Activated CD4-positive, CD25-positive, alpha-beta regulatory T cell treated with anti-CD3 and anti-CD28 coated beads, Interleukin-2, amount 50 U/mL, for 72 hours (primary cell): ENCODE measurements around the gene LSM14B.
"Not testable (repeated sequence)": the region's sequence is repeated elsewhere in the genome, so short reads cannot be mapped to it uniquely, and the experiment has no call there.

Source experiments
- DNase-seq: peaks from one replicate; pipeline ENCODE4 v3.0.0; 2021

The LSM14B gene

DNA sequence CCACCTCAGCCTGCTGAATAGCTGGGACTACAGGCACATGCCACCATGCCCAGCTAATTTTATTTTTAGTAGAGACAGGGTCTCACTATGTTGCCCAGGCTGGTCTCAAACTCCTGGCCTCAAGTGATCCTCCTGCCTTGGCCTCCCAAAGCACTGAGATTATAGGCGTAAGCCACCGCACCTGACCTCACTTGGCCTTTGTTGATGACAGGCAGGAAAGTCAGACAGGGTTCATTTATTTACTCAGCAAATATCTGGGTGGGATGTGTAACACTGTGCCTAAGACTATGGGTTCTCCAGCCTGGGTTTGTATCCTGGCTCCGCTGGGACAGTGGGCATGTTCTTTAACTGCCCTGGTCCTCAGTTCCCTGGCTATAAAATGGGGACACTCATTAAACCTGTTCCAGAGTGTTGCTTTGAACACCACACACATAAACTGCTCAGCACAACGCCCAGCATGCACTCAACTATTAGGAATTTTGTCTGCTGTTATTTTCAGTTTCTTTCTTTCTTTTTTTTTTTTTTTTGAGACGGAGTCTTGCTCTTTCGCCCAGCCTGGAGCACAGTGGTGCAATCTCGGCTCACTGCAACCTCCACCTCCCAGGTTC, 6.4 kb upstream of the LSM14B start:
- not testable (repeated sequence) for DNase-seq

DNA sequence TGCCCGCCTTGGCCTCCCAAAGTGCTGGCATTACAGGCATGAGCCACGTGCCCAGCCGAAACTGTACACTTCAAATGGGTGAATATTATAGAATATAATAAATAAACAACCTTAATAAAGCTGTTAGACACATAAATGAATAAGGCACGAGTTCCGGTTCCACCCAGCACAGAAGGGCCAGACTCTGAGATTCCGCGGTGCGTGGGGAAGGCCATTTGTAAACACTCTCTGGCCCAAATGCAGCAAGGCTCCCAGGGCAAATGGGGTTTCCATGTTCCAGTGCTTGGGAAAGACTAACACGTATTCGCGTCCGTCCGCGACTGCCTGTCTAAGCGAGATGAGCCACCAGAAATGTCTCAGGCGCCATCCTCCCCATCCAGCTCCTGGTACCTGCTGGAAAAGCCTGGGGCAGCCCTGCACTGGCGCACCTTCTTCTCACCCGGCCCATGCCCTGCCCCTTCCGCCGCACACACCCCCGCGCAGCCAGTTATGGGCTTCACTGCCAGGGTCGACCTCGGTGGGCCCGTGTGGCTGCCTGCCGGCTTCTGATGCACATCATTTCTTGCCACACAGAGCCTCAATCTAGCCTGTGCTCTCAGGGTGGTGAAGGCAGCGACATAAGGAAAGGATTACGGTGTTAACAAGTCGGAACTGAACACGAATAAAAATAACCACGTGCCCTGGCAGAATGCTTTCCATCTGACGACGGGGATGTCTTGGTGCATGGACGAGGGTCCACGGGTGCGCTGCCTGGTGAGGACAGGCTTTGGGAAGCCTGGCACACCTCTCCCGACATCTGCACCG, 5.5 kb upstream of the LSM14B start:
- no peak for DNase-seq

GRCh38 chr20:62117362-62117646, 5.0 kb upstream of the LSM14B start:
- DNase-seq: no peak

DNA sequence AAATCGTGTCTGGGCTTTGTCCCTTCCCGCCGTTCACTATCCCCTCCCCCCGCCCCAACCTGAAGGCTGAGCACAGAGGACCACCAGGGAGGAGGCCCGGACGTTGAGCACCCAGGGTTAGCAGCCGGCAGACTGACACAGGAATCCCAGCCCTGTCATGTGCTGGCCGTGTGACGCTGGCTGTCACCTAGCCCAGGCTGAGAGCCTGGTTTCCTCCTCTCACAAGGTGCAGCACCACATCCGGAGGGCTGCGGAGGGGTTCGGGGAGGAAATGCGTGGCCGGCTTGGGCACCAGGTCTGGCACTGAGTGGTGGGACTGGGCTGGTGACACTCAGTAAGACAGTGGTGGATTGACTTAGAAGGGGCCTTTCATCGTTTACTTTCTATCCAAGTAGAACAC, 4.6 kb upstream of the LSM14B start:
- peak; percentile 44 for DNase-seq

DNA sequence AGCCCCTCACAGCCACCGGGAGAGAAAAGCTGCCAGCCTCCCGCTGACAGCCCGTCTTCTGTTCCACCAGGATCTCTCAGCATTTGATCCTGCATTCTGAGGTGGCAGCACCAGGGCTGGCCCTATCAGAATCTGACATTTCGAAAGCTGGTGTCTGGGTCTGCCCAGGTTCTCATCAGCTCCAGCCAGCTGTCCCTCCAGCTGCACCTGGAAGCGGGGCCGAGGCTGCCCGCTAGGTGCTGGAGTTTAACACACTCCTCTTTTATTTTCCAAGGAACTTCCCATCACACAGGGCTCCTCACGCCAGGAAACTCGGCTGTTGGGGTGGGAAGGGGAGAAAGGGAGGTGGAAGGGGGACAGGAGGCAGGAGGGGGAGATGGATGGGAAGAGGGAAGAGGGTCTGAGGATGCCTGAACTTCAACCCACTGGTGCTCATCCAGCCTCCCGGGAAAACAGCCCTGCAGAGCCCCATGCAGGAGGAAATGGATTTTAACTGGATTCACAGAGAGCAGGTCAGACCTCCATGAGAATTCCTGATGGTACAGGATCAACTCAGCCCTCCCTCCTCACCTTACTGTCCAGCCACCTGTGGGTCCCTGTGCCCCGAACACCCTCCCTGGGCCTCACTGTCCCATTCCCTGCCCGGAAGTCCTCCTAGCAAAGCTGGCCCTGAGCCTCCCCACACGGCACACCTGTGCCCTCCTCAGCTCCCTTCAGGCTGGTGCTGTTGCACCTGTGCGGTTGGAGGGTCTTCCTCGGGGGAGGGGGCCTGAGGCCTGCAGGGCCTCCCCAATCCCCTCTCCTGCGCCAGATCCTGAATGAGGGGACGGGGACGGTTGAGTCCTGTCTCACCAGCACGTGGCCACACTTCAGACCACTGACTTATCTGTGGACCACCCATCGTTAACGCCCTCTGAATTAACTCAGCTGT, 3.9 kb upstream of the LSM14B start:
- DNase-seq: no peak

DNA sequence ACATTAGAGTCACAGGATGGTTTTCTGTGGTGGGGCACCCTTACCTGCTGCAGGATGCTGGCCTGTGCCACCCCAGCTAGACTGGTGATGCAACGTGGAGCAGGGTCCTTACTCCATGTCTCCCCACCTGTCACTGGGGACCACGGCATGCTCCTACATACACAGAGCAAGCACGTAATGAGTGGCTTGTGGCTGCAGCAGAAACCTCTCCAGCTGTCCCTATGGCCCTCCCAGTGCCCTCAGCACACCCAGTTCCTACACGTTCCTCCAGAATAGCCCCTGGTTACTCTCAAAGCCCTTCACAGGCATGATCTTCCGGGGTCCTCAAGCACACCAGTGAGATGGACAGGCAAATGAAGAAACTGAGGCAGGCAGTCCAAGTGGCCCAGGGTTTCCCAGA, 3.2 kb upstream of the LSM14B start:
- no peak for DNase-seq

GRCh38 chr20:62119591-62120364, 2.5 kb upstream of the LSM14B start:
- DNase-seq: no peak

DNA sequence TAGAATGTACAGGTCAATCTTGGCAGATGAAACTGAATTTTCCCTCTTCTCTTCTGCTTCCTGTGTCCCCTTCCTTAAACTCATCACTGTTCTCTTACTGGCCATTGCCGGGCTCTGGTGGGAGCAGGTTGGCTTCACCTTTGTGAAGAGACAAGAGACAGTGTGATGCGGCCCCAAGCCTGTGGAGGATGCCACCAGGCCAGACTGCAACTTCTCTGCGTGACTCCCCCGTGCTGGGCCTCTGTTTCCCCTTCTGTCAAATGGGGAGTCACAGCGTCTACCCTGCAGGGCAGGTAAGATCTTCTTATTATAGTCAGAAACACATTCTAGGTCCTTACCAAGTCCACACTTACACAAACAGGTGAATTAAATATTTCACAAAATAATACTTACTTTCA, 1.9 kb upstream of the LSM14B start:
- DNase-seq: no peak

- DNase-seq: no peak
Measured at GRCh38 chr20:62120990-62121775, 1.1 kb upstream of the LSM14B start.

DNA sequence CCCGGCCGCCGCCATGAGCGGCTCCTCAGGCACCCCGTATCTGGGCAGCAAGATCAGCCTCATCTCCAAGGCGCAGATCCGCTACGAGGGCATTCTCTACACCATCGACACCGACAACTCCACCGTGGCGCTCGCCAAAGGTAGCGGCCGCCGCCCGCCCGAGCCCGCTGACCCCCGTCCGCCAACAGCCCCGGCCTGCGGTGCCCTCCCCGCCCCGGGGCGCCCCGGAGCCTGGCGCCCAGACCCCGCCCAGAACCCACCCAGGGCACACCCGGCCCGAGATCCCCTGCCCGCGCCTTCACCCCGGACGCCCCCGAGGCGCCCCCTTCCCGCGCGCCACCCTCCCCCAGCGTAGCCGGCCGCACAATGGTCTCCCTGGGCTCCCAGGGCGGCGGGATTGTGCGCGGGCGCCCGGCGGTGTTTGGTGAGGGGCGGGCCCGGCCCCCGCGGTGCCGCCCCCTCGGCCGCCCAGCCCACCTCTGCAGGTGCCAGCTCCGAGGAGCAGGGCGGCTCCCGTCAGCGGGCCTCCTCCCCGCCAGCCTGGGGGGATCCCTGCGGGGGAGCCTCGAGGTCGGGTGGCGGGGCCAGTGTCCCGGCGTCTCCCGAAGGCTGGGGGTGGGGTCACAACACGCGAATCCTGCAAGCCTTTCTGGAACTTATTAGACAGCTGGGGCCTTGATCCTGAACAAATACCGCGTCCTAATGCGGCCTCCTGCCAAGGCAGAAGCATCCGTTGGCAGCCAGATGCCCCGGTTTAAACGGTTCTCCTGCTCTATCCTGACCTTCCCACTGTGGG, 577 bp downstream of the LSM14B start:
- peak; percentile 47 for DNase-seq

GRCh38 chr20:62123450-62124118, 1.3 kb downstream of the LSM14B start:
- DNase-seq: no peak

- DNase-seq: no peak
Measured at GRCh38 chr20:62126141-62126540, 3.9 kb downstream of the LSM14B start.

DNA sequence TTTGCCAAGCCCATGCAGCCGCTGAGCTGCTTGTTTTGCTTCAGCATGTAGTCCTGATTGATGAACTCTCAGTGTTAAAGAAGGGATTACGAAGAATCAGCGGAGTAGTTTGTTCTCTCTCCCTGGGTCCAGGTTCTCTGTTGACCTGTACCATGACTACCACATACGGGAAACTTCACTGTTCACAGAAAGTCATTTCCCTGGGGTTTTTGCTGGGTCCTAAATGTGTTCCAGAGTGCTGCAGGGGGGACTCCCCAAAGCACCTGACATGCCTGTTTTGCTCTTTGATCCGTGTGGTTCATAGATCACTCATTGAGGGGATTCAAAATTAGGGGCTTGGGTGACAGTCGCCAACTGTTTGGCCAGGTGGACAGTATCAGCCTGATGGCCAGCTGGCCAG, 5.5 kb downstream of the LSM14B start:
- DNase-seq: no peak

DNA sequence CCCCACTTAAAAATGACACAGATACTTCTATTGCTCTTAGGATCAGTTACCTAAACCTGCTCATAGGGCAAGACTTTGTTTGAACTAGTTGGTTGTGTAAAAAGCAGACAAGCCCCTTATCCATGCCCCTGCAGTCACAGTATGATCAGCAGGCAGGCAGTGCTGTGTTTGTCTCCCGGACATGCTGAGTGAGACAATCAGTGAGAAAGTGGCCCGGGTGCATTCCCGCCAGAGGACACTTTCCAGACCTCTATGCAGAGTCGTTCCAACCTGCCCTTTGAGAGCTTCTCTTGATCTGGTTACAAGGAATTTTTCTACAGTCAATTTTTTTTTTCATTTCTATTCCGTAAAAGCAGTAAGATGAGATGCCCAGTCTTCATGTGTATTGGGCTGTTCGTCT, 6.2 kb downstream of the LSM14B start:
- no peak for DNase-seq

DNA sequence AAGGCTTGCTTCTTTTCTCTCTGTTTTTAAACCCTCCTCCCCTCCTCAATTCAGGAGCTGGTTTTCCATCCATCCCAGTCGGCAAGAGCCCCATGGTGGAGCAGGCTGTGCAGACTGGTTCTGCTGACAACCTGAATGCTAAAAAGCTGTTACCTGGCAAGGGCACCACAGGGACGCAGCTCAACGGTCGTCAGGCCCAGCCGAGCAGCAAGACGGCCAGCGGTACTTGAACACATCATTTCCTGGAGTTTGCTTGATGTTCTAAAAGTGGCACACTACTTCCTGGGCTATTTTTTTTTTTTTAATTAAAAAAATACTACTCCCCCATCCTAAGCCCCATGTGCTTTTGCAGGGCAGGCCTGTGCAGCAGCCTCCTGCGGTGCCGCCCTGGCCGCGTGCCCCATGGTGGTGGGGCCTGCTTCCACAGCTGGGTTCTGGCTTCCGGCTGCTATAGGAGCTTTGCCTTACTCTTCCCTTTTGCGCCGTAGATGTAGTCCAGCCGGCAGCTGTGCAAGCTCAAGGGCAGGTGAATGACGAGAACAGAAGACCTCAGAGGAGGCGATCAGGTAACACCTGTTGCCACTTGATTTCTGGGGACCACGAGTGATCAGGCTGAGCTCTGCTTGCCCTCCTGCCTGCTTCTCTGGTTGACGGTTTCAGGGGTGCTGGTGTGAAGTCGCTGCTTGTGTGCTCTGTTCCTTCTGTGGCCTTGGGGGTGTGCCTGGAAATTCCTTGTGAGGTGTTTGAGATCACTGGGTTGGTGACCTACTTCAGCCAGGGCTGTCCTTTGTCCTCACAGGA, 7.7 kb downstream of the LSM14B start:
- DNase-seq: no peak

- no peak for DNase-seq
Measured at GRCh38 chr20:62131560-62132320, 9.5 kb downstream of the LSM14B start.

DNA sequence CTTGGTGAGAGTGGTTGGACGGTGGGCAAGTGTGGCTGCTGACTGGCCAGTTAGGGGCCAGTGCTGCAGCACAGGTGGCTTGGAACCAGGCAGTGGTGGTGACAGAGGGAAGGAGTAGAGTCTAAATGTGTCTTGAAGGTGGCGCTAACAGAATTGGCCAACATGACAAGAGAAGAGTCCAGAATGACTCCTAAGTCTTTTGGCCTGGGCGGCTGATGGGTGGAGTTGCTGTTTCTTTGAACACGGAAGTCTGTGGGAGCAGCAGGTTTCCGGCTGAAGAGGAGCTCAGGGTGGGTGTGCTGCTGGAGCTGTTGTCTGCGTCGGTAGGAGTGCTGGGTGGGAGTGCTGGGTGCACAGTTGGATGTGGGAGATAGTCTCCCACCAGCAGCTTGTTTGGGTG, 10.1 kb downstream of the LSM14B start:
- no peak for DNase-seq

DNA sequence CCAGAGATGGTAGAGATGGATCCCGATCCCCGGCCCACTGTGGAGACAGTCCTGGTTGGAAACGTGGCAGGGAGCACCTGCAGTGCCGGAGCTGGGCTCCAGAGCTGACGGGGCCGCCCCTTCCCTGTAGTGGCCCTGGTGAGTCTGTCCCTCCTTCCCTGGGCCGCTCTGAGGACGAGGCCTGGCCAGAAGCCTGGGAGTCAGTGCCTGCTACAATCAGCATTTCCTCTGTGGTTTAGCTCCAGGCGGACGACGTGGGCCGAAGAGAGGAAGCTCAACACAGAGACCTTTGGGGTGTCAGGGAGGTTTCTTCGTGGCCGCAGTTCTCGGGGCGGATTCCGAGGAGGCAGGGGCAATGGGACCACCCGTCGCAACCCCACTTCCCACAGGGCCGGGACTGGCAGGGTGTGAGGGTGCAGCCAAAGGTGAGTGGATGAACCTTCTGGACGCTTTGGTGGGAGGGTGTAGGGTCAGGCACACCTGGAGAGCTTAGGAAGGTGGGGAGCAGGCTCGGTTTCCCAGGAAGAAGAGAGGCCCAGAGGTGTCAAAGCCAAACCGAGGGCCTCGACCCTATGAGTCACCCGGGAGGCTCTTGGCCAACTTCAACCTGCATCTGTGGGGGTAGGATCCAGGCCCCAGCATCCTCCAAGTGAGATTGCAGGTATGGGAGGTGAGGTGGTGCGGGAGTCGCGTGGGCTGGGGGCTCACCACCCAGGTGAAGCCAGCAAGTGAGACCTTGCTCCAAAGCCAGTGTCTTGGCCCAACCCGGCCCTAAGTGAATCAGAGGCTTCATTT, 11.0 kb downstream of the LSM14B start:
- no peak for DNase-seq
